HepG2 (cell line): Measurements from ENCODE around the gene TUBGCP4. TPM values are rescaled to one million over a fixed set of nuclear protein-coding genes. Genes with fewer than 3 reads are reported as not detected.

Experiments used
- ATF1 ChIP-seq: IDR thresholded peaks from 2 replicates; pipeline ENCODE4 v1.6.1; 2016; ENCODE audit warnings: mild to moderate bottlenecking, control low read depth
- DNMT3B ChIP-seq: conservative IDR thresholded peaks from 2 replicates; pipeline ENCODE4 v1.6.1; 2016; ENCODE audit warnings: missing biosample characterization, control low read depth
- HNRNPLL ChIP-seq: fragments of 200-400 bp; formaldehyde crosslinking; IDR thresholded peaks from 2 replicates; pipeline ENCODE4 v1.6.1; 2017; ENCODE audit warnings: mild to moderate bottlenecking, low read depth, low read length; ENCODE audit not compliant: poor library complexity, severe bottlenecking
- SMAD9 ChIP-seq: sonication (generic); formaldehyde crosslinking; IDR thresholded peaks from 2 replicates; pipeline ENCODE4 v1.5.1; 2020; ENCODE audit warnings: mild to moderate bottlenecking, missing genetic modification reagents
- THYN1 ChIP-seq: sonication (generic); formaldehyde crosslinking; IDR thresholded peaks from 2 replicates; pipeline ENCODE4 v1.8.1; 2023; ENCODE audit warnings: low read depth, mild to moderate bottlenecking, moderate library complexity, missing genetic modification reagents, borderline replicate concordance
- ZBTB1 ChIP-seq: sonication (generic); formaldehyde crosslinking; IDR thresholded peaks from 2 replicates; pipeline ENCODE4 v1.4.0; 2020; ENCODE audit warnings: missing genetic modification reagents, borderline replicate concordance
- ZNF260 ChIP-seq: sonication (generic); formaldehyde crosslinking; IDR thresholded peaks from 2 replicates; pipeline ENCODE4 v1.4.0; 2020; ENCODE audit warnings: missing genetic modification reagents, low read depth, mild to moderate bottlenecking, borderline replicate concordance
- ZNF383 ChIP-seq: sonication (generic); formaldehyde crosslinking; IDR thresholded peaks from 2 replicates; pipeline ENCODE4 v1.4.0; 2020; ENCODE audit warnings: missing genetic modification reagents, mild to moderate bottlenecking, borderline replicate concordance
- ZNF432 ChIP-seq: sonication (generic); formaldehyde crosslinking; IDR thresholded peaks from 2 replicates; pipeline ENCODE4 v1.5.0; 2020; ENCODE audit warnings: missing genetic modification reagents, mild to moderate bottlenecking, borderline replicate concordance
- ZNF598 ChIP-seq: sonication (generic); formaldehyde crosslinking; IDR thresholded peaks from 2 replicates; pipeline ENCODE4 v1.5.1; 2020; ENCODE audit warnings: mild to moderate bottlenecking, missing genetic modification reagents, borderline replicate concordance
- polyA plus RNA-seq, 8 experiments: library from polyadenylated mRNA; depleted of rRNA in 3 of 8; stranded (reverse) in 7 of 8; unstranded in 1 of 8; fragments of >200 nt; fragmentation: Illumina TruSeq in 4 of 8; extraction: Trizol in 4 of 8; gene quantifications; 2 replicates each; pipeline versions ENCODE4 v1.2.1 to v1.2.3, GENCODE V29; 2011 to 2016; ENCODE audit warnings: low read depth in 4 of 8, missing spikeins in 1 of 8, mixed read lengths in 1 of 8; ENCODE audit not compliant: insufficient read depth in 1 of 8
- total RNA-seq, 5 experiments: library from RNA; depleted of rRNA; stranded (reverse); fragments of >200 nt; fragmentation: Illumina TruSeq; extraction: Trizol; gene quantifications; 2 replicates each; pipeline ENCODE4 v1.2.3, GENCODE V29; 2016; ENCODE audit warnings: low read depth in 1 of 5
- TF ChIP-seq, protein P1 (sequence below): sonication (generic); formaldehyde crosslinking; IDR thresholded peaks from 2 replicates; pipeline ENCODE4 v1.4.0; 2020; ENCODE audit warnings: missing genetic modification reagents
- TF ChIP-seq, protein P2 (sequence below): sonication (generic); formaldehyde crosslinking; IDR thresholded peaks from 2 replicates; pipeline ENCODE4 v1.9.0; 2021; ENCODE audit warnings: missing genetic modification reagents, borderline replicate concordance
- TF ChIP-seq, protein P3 (sequence below): sonication (generic); formaldehyde crosslinking; IDR thresholded peaks from one replicate; pipeline ENCODE4 v1.5.1; 2020; ENCODE audit warnings: mild to moderate bottlenecking, missing genetic modification reagents; ENCODE audit errors: not compliant biosample characterization

Gene TUBGCP4
- total and polyA plus RNA-seq, 2 of the 13 experiments (the other 11 are each of a cell fraction or from before 2014, with no cell fraction given), result 15.0 to 20.5 TPM

DNA sequence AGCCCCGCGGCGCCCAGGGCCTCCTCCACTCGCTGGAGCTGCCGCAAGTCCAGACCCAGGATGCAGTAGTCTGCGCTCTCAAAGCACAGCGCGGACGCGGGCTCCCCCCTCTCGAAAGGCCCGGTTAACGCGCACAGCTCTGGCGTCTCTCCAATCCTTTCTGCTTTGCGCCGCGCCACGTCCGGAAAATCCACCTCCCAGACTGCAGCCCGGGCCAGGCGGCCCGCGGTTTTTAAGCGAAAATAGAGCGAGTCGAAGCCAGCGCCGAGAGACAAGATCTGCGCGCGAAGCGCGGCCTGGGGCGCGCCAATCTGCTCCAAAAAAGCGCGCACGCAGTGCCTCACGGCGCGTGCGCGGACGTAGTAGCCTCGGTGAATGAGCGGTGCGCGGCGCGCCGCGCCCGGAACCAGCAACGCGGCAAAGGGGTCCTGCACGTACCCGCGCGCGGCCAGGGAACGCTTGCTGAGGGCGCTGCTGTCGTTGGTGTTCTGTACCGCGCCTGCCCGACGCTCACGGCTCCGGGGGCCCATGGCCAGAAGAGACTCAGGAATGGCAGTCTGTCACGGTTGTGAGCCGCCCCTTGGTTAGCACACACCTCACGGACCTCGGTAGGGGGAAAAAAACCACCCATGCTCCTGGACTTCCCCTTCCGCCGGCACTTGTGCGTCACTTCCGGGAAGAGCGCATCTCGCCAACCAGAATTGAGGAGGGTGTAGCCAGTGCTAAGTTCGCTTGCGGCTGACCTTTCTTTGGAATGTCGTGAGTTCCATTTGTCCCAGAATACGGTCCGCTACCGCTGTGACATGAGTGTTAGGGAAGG is 40.7 kb upstream of the TUBGCP4 start, which contains the start of gene LCMT2 (continued):
- TF ChIP-seq, protein P1, sequence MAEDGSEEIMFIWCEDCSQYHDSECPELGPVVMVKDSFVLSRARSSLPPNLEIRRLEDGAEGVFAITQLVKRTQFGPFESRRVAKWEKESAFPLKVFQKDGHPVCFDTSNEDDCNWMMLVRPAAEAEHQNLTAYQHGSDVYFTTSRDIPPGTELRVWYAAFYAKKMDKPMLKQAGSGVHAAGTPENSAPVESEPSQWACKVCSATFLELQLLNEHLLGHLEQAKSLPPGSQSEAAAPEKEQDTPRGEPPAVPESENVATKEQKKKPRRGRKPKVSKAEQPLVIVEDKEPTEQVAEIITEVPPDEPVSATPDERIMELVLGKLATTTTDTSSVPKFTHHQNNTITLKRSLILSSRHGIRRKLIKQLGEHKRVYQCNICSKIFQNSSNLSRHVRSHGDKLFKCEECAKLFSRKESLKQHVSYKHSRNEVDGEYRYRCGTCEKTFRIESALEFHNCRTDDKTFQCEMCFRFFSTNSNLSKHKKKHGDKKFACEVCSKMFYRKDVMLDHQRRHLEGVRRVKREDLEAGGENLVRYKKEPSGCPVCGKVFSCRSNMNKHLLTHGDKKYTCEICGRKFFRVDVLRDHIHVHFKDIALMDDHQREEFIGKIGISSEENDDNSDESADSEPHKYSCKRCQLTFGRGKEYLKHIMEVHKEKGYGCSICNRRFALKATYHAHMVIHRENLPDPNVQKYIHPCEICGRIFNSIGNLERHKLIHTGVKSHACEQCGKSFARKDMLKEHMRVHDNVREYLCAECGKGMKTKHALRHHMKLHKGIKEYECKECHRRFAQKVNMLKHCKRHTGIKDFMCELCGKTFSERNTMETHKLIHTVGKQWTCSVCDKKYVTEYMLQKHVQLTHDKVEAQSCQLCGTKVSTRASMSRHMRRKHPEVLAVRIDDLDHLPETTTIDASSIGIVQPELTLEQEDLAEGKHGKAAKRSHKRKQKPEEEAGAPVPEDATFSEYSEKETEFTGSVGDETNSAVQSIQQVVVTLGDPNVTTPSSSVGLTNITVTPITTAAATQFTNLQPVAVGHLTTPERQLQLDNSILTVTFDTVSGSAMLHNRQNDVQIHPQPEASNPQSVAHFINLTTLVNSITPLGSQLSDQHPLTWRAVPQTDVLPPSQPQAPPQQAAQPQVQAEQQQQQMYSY, result peak; percentile 52; the same call in 1 of the 2 replicates
- no peak for TF ChIP-seq ZNF383
- TF ChIP-seq THYN1 (CRISPR knock-in tag), result no peak
- TF ChIP-seq, protein P2, sequence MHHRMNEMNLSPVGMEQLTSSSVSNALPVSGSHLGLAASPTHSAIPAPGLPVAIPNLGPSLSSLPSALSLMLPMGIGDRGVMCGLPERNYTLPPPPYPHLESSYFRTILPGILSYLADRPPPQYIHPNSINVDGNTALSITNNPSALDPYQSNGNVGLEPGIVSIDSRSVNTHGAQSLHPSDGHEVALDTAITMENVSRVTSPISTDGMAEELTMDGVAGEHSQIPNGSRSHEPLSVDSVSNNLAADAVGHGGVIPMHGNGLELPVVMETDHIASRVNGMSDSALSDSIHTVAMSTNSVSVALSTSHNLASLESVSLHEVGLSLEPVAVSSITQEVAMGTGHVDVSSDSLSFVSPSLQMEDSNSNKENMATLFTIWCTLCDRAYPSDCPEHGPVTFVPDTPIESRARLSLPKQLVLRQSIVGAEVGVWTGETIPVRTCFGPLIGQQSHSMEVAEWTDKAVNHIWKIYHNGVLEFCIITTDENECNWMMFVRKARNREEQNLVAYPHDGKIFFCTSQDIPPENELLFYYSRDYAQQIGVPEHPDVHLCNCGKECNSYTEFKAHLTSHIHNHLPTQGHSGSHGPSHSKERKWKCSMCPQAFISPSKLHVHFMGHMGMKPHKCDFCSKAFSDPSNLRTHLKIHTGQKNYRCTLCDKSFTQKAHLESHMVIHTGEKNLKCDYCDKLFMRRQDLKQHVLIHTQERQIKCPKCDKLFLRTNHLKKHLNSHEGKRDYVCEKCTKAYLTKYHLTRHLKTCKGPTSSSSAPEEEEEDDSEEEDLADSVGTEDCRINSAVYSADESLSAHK (CRISPR knock-in tag), result peak; percentile 16; the same call in 1 of the 2 replicates
- peak; percentile 94 for TF ChIP-seq HNRNPLL
- peak; percentile 91 for TF ChIP-seq ATF1
- TF ChIP-seq SMAD9 (CRISPR knock-in tag), result no peak
- no peak for TF ChIP-seq ZNF260
- no peak for TF ChIP-seq ZNF432 (CRISPR knock-in tag)
- TF ChIP-seq DNMT3B (CRISPR knock-in tag), result no peak
- TF ChIP-seq, protein P3, sequence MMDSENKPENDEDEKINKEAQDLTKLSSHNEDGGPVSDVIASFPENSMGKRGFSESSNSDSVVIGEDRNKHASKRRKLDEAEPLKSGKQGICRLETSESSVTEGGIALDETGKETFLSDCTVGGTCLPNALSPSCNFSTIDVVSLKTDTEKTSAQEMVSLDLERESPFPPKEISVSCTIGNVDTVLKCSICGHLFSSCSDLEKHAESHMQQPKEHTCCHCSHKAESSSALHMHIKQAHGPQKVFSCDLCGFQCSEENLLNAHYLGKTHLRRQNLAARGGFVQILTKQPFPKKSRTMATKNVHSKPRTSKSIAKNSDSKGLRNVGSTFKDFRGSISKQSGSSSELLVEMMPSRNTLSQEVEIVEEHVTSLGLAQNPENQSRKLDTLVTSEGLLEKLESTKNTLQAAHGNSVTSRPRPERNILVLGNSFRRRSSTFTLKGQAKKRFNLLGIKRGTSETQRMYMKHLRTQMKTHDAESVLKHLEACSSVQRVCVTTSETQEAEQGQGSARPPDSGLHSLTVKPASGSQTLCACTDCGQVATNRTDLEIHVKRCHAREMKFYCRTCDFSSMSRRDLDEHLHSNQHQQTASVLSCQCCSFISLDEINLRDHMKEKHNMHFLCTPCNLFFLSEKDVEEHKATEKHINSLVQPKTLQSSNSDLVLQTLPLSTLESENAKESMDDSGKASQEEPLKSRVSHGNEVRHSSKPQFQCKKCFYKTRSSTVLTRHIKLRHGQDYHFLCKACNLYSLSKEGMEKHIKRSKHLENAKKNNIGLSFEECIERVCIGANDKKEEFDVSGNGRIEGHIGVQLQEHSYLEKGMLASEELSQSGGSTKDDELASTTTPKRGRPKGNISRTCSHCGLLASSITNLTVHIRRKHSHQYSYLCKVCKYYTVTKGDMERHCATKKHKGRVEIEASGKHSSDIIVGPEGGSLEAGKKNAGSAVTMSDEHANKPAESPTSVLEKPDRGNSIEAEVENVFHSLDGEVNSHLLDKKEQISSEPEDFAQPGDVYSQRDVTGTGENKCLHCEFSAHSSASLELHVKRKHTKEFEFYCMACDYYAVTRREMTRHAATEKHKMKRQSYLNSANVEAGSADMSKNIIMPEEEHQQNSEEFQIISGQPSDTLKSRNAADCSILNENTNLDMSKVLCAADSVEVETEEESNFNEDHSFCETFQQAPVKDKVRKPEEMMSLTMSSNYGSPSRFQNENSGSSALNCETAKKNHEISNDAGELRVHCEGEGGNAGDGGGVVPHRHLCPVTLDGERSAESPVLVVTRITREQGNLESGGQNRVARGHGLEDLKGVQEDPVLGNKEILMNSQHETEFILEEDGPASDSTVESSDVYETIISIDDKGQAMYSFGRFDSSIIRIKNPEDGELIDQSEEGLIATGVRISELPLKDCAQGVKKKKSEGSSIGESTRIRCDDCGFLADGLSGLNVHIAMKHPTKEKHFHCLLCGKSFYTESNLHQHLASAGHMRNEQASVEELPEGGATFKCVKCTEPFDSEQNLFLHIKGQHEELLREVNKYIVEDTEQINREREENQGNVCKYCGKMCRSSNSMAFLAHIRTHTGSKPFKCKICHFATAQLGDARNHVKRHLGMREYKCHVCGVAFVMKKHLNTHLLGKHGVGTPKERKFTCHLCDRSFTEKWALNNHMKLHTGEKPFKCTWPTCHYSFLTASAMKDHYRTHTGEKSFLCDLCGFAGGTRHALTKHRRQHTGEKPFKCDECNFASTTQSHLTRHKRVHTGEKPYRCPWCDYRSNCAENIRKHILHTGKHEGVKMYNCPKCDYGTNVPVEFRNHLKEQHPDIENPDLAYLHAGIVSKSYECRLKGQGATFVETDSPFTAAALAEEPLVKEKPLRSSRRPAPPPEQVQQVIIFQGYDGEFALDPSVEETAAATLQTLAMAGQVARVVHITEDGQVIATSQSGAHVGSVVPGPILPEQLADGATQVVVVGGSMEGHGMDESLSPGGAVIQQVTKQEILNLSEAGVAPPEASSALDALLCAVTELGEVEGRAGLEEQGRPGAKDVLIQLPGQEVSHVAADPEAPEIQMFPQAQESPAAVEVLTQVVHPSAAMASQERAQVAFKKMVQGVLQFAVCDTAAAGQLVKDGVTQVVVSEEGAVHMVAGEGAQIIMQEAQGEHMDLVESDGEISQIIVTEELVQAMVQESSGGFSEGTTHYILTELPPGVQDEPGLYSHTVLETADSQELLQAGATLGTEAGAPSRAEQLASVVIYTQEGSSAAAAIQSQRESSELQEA (CRISPR knock-in tag), result no peak
- TF ChIP-seq ZBTB1 (CRISPR knock-in tag), result no peak
- peak; percentile 54; the same call in 1 of the 2 replicates for TF ChIP-seq ZNF598 (CRISPR knock-in tag)
